Measurements from ENCODE around the gene HAND1.

HAND1 gene

DNA sequence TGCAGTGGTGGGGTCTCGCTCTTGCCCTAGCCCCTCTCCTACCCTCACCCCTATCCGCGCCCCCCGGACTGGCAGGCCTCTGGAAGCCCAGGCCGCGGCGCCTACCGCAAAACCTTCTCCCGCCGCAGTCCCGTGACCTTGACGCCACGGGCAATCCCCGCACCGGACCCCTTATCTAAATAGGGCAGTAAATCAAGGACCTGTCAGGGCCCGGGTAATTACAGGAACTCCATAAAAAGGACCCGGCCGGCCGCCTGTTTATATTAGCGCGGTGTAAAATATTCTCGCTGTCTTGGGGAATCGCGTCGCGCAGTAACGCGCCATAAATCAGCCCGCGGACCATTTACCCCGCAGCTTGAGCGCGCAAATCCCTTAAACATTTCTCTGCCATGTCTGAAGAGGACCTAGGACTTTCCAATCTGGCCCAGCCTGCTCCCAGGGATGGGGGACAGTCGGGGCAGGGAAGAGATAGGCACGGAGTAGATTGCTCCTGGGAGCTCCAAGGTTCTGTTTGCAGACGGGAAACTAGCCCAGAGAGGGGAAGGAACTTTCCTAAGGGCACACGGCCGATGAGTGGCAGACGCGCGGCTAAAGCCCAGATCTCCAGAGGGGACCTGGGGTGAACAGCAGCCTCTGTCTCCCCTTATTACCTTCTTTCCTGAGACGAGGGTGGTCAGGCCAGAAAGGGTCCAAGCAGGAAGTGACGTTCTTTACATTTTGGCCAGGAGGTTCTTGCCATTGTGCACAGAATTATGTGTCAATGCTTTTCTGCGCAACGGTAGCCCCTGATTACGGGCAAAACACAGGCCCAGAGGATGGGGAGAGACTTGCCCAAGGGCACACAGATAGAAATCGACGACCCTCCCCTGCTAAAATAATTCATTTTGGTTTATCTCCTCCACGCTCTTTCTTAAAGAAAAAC lies 4.8 kb upstream of the HAND1 start:
- Histone ChIP-seq H3K9ac (ENCODE audit: low read length) (no peak overlapping the region), H3K36me3 (ENCODE audit: control insufficient read depth, insufficient read depth, low read length) (no peaks in the 10 kb centered on the region), H3K4me1 (ENCODE audit: control insufficient read depth, insufficient read depth, low read length) (peaks cover 26% of the 10 kb centered on the region), H3K4me3 (ENCODE audit: low read length) (peak overlapping the region; percentile 38), H3K27me3 (ENCODE audit: control insufficient read depth, insufficient read depth, low read length) (peaks cover 23% of the 10 kb centered on the region), H3K27ac (ENCODE audit: low read depth, low read length) (peak overlapping the region; percentile 87)

DNA sequence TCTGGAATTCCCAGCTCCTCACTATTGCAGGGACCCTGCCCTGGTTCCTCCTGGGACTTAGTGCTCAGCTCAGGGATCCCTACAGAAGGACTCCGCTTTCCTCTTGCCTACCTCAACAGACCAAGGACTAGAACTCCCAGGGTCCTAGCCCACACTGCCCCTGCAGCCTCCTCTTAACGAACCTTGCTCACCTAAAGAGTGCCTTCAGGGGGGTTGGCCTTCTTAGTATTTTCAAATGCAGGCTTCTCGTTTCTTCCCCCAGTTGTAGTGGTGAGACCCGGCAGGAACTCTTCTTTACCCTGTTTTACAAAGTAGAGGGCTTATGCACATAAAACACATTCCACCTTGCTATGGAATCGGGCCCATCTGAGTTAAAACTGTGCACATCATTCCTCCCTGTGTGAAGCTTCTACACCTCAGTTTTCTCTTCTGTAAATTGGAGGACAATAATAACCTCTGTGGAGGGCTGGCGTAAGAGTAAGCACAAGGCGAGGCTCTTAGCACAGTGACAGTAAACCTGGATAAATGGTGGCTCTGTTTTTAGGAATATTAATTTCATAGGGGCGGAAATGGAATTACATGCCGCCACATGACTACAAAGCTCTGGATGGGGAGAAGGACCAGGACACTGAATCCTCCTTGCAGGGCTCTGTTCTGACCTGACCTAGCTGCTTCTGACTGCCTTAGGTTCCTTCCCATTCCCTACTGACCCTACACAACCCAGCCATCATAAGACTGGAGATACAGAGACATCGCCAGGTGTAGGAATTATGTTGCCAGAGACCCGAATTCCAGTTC lies 3.8 kb upstream of the HAND1 start:
- Histone ChIP-seq H3K27ac (ENCODE audit: low read depth, low read length) (peak overlapping the region; percentile 96), H3K36me3 (ENCODE audit: control insufficient read depth, insufficient read depth, low read length) (no peaks in the 10 kb centered on the region), H3K27me3 (ENCODE audit: control insufficient read depth, insufficient read depth, low read length) (peaks cover 33% of the 10 kb centered on the region), H3K9ac (ENCODE audit: low read length) (no peak overlapping the region), H3K4me3 (ENCODE audit: low read length) (no peak overlapping the region), H3K4me1 (ENCODE audit: control insufficient read depth, insufficient read depth, low read length) (peaks cover 26% of the 10 kb centered on the region)

DNA sequence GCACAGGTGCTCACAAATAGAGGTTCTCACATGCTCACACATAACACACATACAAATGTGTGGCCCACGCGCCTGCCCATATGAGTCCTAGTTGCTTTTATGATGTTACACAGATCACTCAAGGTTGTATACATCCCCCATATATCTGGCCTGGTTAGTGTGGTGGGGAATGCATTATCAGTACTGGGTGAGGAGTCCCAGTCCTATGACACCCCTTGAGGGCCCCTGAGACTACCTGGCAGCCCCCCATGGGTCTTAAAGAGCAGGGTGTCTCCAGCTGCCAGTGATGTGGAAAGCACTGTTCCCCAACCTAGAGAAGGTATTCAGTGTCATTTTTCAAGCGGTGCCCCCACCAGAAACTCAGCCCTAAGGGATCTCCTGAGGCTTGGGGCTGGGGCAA lies 2.8 kb upstream of the HAND1 start:
- Histone ChIP-seq H3K36me3 (ENCODE audit: control insufficient read depth, insufficient read depth, low read length) (no peaks in the 10 kb centered on the region), H3K4me1 (ENCODE audit: control insufficient read depth, insufficient read depth, low read length) (peaks cover 24% of the 10 kb centered on the region), H3K4me3 (ENCODE audit: low read length) (no peak overlapping the region), H3K27me3 (ENCODE audit: control insufficient read depth, insufficient read depth, low read length) (peaks cover 37% of the 10 kb centered on the region), H3K9ac (ENCODE audit: low read length) (no peak overlapping the region), H3K27ac (ENCODE audit: low read depth, low read length) (peak overlapping the region; percentile 96)

DNA sequence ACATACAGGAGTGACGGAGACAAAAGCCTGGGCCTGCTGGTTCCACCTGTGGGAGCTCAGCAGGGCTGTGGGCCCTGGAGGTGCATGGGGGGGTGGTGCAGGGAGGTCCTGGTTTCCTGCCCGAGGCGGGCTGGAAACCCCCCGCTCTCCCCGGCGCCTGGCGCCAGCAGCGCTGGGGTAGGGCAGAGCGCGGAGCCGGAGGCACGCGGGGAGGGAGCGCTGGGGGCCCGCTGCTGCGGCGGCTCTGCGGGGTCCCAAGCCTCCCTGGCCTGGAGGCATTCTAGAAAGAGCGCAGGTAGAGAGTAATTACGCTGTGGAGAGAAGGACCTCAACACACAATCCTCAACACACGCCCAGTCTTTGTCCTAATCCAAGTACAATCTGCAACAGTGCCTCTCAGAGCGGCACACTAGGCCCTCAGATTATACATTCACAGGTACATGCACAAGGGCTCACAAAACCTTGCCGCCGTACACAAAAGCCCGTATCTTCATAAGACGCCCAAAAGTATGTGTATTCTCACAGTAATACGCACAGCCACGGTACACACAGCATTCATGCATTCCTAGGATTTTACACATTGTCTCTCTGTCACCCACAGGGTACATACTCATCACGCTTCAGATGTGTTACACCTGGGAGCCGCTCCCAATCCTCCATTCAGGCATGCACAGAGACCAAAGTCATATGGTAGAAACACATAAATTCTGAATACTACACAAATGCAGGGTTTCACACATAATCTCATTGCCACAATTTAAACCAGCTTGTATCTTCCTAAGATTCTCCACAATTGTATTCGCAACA lies 2.1 kb upstream of the HAND1 start:
- H3K9ac ChIP-seq (ENCODE audit: low read length) = no peak overlapping the region
- peak overlapping the region; percentile 96 for H3K27ac ChIP-seq (ENCODE audit: low read depth, low read length)
- H3K36me3 ChIP-seq (ENCODE audit: control insufficient read depth, insufficient read depth, low read length) = no peaks in the 10 kb centered on the region
- H3K4me3 ChIP-seq (ENCODE audit: low read length) = peak overlapping the region; percentile 63
- H3K27me3 ChIP-seq (ENCODE audit: control insufficient read depth, insufficient read depth, low read length) = peaks cover 42% of the 10 kb centered on the region
- peaks cover 17% of the 10 kb centered on the region for H3K4me1 ChIP-seq (ENCODE audit: control insufficient read depth, insufficient read depth, low read length)

DNA sequence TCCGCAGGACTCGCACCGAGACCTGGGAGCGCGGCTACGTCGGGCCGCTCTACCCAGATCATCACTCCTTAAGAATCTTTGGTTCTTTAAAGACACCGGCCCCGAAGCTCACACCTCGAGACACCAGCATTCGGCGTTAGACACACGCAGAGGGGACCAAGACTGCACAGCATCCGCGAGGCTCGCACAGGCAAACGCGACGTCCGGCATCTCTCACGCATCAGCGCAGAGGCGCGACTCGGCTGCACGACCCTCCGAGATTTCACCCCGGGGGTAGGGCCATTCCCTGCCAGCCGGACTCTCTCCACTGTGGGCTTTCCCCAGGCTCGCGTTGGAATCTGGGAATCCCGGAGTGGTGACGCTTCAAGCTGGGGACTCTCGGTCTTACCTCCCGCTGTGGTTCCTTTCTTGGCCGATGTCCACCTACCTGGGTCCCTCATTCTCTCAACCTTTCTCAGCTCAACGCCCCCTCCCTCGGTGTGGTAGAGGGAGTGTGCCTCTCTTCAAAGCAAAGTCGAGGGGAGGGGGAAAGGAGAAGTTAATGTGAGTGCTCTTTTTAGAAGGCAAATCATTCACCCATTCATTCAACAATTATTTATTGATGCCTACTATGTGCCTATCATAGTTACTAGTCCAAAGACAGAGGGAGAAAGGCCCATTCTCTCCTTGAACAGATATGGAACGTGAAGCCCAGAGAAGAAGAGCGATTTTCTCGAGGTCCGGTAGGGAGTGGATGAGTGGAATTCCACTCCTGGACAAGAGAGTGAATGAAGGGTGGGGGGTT lies 1.3 kb upstream of the HAND1 start:
- H3K4me1 ChIP-seq (ENCODE audit: control insufficient read depth, insufficient read depth, low read length) = peaks cover 12% of the 10 kb centered on the region
- peak overlapping the region; percentile 96 for H3K27ac ChIP-seq (ENCODE audit: low read depth, low read length)
- H3K4me3 ChIP-seq (ENCODE audit: low read length) = peak overlapping the region; percentile 63
- H3K9ac ChIP-seq (ENCODE audit: low read length) = peak overlapping the region; percentile 16
- no peaks in the 10 kb centered on the region for H3K36me3 ChIP-seq (ENCODE audit: control insufficient read depth, insufficient read depth, low read length)
- H3K27me3 ChIP-seq (ENCODE audit: control insufficient read depth, insufficient read depth, low read length) = peaks cover 43% of the 10 kb centered on the region

DNA sequence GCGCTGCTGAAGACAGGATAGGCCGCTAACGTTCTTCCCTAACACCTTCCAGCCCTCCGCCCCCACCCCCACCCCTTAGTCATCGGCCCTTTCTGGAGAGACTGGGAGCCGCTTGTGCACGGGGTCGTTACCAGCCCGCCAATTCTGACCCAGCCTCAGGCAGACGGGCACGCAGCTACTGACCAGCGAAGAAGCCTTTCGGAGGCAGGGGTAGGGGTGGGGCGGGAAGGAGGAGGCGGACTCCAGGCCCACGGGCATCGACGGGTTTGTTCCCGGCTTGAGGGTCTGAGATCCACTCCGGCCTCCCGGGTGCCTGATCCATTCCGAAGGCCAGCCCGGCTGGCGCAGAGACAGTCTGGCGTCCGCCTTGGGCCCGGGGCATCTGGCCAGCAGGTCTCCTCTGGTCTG lies 729 bp upstream of the HAND1 start:
- peaks cover 46% of the 10 kb centered on the region for H3K27me3 ChIP-seq (ENCODE audit: control insufficient read depth, insufficient read depth, low read length)
- peaks cover 12% of the 10 kb centered on the region for H3K4me1 ChIP-seq (ENCODE audit: control insufficient read depth, insufficient read depth, low read length)
- peak overlapping the region; percentile 63 for H3K4me3 ChIP-seq (ENCODE audit: low read length)
- peaks cover 2% of the 10 kb centered on the region for H3K36me3 ChIP-seq (ENCODE audit: control insufficient read depth, insufficient read depth, low read length)
- peak overlapping the region; percentile 96 for H3K27ac ChIP-seq (ENCODE audit: low read depth, low read length)
- H3K9ac ChIP-seq (ENCODE audit: low read length) = no peak overlapping the region

DNA sequence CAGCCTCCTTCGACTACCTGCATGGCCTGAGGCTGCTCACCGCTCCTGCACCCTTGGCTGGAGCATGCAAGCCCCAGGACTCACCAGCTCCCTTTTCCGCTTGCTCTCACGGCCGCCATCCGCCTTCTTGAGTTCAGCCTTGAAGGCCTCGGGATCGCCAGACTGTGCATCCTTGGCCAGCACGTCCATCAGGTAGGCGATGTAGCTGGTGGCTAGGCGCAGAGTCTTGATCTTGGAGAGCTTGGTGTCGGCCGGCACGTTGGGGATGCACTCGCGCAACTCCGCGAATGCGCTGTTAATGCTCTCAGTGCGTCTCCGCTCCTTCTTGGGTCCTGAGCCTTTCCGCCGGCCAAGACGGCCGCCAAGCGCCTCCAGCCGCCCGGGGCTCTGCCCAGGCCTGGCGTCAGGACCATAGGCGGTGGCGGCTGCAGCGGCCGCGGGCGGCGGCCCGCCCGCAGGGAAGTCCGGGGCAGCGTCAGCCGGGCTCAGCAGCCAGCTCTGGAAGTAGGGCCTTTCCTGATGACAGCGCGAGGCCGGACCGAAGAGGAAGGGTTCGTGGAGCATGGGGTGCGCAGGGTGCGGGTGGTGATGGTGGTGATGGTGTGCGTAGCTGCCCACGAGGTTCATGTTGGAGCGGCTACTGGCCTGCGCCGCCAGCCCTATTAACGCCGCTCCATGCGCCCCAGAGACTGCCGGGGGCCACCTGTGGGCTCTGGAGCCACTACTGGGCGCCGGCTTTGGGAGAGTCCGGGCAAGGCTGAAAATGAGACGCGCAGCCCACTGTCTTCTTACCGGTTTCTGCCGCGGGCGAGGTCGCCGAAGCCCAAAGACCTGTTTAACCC lies 424 bp downstream of the HAND1 start:
- H3K27ac ChIP-seq (ENCODE audit: low read depth, low read length) = peak overlapping the region; percentile 96
- peaks cover 52% of the 10 kb centered on the region for H3K27me3 ChIP-seq (ENCODE audit: control insufficient read depth, insufficient read depth, low read length)
- peak overlapping the region; percentile 74 for H3K9ac ChIP-seq (ENCODE audit: low read length)
- H3K36me3 ChIP-seq (ENCODE audit: control insufficient read depth, insufficient read depth, low read length) = peaks cover 2% of the 10 kb centered on the region
- peaks cover 7% of the 10 kb centered on the region for H3K4me1 ChIP-seq (ENCODE audit: control insufficient read depth, insufficient read depth, low read length)
- H3K4me3 ChIP-seq (ENCODE audit: low read length) = peak overlapping the region; percentile 77

DNA sequence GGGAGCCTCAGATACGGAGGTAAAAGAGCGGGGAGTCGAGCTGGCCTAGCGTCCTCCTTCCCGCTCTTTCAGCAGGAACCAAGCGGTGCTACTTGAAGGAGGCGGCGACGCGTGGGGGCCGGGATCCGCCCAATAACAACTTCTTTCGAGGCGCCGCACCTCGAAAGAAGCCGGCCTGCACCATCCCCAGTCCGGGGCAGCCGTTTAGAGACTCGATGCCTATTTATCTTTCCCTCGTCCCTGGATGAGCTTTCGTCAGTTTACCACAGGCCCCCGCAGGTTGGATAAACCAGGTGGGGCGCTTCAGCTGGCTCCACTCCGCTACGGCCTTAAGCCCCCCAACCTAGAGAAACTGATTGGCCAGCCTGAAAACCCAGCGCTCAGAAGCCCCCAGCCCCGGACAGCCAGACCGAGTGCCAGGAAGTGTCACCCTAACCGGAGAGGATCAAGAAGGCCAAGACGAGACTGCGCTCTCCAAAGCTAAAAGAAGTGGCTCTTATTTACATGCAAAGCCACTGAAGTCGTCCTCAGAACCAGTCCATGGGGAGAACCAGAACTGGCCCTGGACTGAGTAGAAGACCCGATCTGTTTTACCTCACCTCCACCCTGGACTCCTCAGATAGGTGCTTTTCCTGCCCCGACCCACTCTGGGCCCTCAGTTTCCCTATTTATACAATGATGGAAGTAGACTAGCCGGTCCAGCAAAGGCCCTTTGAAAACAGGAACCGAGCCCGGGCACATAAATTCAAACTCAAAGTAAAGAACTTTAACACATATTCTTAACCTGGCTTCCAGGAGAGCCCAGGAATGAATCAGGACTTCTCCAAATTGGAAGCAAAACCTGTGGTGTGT lies 1.4 kb downstream of the HAND1 start:
- Histone ChIP-seq H3K27ac (ENCODE audit: low read depth, low read length) (peak overlapping the region; percentile 96), H3K9ac (ENCODE audit: low read length) (peak overlapping the region; percentile 6), H3K27me3 (ENCODE audit: control insufficient read depth, insufficient read depth, low read length) (peaks cover 46% of the 10 kb centered on the region), H3K36me3 (ENCODE audit: control insufficient read depth, insufficient read depth, low read length) (peaks cover 2% of the 10 kb centered on the region), H3K4me3 (ENCODE audit: low read length) (peak overlapping the region; percentile 77), H3K4me1 (ENCODE audit: control insufficient read depth, insufficient read depth, low read length) (peaks cover 10% of the 10 kb centered on the region)

DNA sequence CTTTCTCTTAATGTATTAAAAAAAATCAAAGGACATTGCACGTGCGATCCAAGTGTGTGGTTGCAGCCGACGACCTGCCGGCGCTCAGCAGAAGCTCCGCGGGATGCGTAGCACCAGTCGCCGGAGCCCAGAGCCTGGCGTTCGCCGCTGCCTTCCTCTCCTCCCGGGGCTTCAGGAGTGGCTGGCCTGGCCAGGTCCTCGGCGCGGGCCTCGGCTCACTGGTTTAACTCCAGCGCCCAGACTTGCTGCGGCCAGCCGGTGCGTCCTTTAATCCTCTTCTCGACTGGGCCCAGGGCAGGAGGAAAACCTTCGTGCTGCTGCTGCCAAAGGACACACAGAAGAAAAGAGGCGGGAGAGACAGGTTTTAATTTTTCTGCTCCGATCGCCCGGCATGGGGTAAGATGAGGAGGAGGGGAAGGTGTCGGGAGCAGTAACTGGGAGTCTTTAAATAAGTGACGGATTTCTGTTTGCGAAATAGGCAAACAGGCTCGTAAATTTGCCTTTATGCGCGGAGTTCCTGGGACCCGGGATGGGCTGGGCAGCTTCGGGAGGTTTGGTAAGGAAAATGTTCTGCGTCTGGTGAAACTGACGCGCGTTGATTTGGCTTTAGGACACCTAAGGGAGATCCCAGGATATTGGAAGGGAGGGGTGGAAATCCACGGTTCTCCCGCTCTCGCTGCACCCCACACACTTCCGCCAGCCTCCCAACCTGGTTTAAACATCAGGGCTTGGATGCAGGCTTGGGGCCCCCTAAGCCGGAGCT lies 2.3 kb downstream of the HAND1 start:
- H3K4me3 ChIP-seq (ENCODE audit: low read length) = peak overlapping the region; percentile 77
- H3K27me3 ChIP-seq (ENCODE audit: control insufficient read depth, insufficient read depth, low read length) = peaks cover 51% of the 10 kb centered on the region
- peaks cover 18% of the 10 kb centered on the region for H3K4me1 ChIP-seq (ENCODE audit: control insufficient read depth, insufficient read depth, low read length)

More for the DNA sequence above, 2.3 kb downstream of the HAND1 start:
- H3K9ac ChIP-seq (ENCODE audit: low read length) = no peak overlapping the region
- peaks cover 2% of the 10 kb centered on the region for H3K36me3 ChIP-seq (ENCODE audit: control insufficient read depth, insufficient read depth, low read length)
- H3K27ac ChIP-seq (ENCODE audit: low read depth, low read length) = peak overlapping the region; percentile 96

All from rectal smooth muscle tissue (tissue), 1 donor.